Heart left ventricle (tissue), 13 donors: ENCODE results near the gene KRTAP5-5.

ENCODE experiments used
- CTCF ChIP-seq, 12 donors: fragments of 200-600 bp; sonication (generic) in 4 of 12; IDR thresholded peaks; one replicate each; pipeline versions ENCODE4 v1.5.0 to v1.8.0; 2018 to 2022; ENCODE audit warnings: antibody characterized with exemption in 12 of 12, mild to moderate bottlenecking in 5 of 12
- POLR2A ChIP-seq, 2 donors: fragments of 450-650 bp; IDR thresholded peaks; one replicate each; pipeline ENCODE4 v1.6.1; 2017; ENCODE audit warnings: antibody characterized with exemption in 2 of 2, mild to moderate bottlenecking in 2 of 2, moderate library complexity in 2 of 2
- donor health status: ischemic (EF 13 %, LVEDD 7.1; RV severe dilation, severe dysfunction).
- donor health status: DM: no; HTN: yes; CAD: no.
- donor health status: DM: no; HTN: no; CAD: no.
- donor health status: ischemic (EF 25% LVEDD 6.9; RV normal size, moderate dysfunction).
- donor health status: ischemic (EF 25% LVEDD 5.7; RV mildly dilated, moderate dysfunction).
- donor health status: ischemic (EF 35%, LVEDD 5.7; RV mildly dilated, moderate dysfunction).
- donor health status: nonischemic (EF 11% LVEDD 7.7; RV severe dilation, severe dysfunction).
- donor health status: DM: yes; HTN: yes; CAD: no.
- donor health status: PGD.
- donor health status: ischemic (EF 29% LVEDD 5.4; RV normal size, mild dysfunction).
- donor health status: nonischemic (EF 23%, LVEDD 6.1; RV moderate dilation, normal function).

- TF ChIP-seq CTCF (IDR thresholded peaks at IDR 0.05) (no peak), POLR2A (IDR thresholded peaks at IDR 0.05) (no peak)
Observed at GRCh38 chr11:1670905-1671371, 41.4 kb downstream of the KRTAP5-5 start.
